Naive B cell (primary cell): ENCODE results near the gene RNF128. TPM values are rescaled to one million over a fixed set of nuclear protein-coding genes. Genes with fewer than 3 reads are reported as not detected.
"Not testable (repeated sequence)": the region's sequence is repeated elsewhere in the genome, so short reads cannot be mapped to it uniquely, and the experiment has no call there.

ENCODE experiments used
- ATAC-seq, 2 donors: fragments of 150-1000 bp; cut with Tn5 transposase; 2 replicates each; pipeline ENCODE4 v1.10.0; 2021; ENCODE audit warnings: low read depth in 2 of 2, mild to moderate bottlenecking in 2 of 2, moderate library complexity in 2 of 2
- DNase-seq: peaks from one replicate; pipeline ENCODE4 v3.0.0; 2022
- H3K27ac Mint-ChIP-seq, 6 donors: one replicate each; pipeline ENCODE4 v1.8.0; 2020 to 2022; ENCODE audit warnings: mild to moderate bottlenecking in 6 of 6, mixed read lengths in 6 of 6, moderate library complexity in 5 of 6, inconsistent platforms in 2 of 6
- H3K27me3 Mint-ChIP-seq, 3 donors: one replicate each; pipeline ENCODE4 v1.8.0; 2021 to 2022; ENCODE audit warnings: mixed read lengths in 3 of 3, mild to moderate bottlenecking in 1 of 3
- H3K36me3 Mint-ChIP-seq, 2 donors: one replicate each; pipeline ENCODE4 v1.8.0; 2020 to 2022; ENCODE audit warnings: mixed read lengths in 2 of 2, inconsistent platforms in 1 of 2, mild to moderate bottlenecking in 1 of 2
- H3K4me1 Mint-ChIP-seq, 3 donors: one replicate each; pipeline ENCODE4 v1.8.0; 2020 to 2022; ENCODE audit warnings: mixed read lengths in 3 of 3, inconsistent platforms in 1 of 3, mild to moderate bottlenecking in 1 of 3, moderate library complexity in 1 of 3
- H3K4me3 Mint-ChIP-seq, 8 donors: one replicate each; pipeline ENCODE4 v1.8.0; 2020 to 2022; ENCODE audit warnings: mild to moderate bottlenecking in 8 of 8, mixed read lengths in 8 of 8, moderate library complexity in 8 of 8, inconsistent platforms in 2 of 8
- H3K9me3 Mint-ChIP-seq, 7 donors: one replicate each; pipeline ENCODE4 v1.8.0; 2020 to 2022; ENCODE audit warnings: mixed read lengths in 7 of 7, mild to moderate bottlenecking in 5 of 7, inconsistent platforms in 2 of 7, moderate library complexity in 1 of 7
- polyA plus RNA-seq, 6 donors: library from polyadenylated mRNA; unstranded; fragments of 300-500 nt; fragmentation: Illumina TruSeq; gene quantifications; one replicate each; pipeline ENCODE4 v1.2.3, GENCODE V29; 2021; ENCODE audit warnings: low read depth in 6 of 6

The RNF128 gene
- polyA plus RNA-seq, 6 donors from 2014 or later: not detected

DNA sequence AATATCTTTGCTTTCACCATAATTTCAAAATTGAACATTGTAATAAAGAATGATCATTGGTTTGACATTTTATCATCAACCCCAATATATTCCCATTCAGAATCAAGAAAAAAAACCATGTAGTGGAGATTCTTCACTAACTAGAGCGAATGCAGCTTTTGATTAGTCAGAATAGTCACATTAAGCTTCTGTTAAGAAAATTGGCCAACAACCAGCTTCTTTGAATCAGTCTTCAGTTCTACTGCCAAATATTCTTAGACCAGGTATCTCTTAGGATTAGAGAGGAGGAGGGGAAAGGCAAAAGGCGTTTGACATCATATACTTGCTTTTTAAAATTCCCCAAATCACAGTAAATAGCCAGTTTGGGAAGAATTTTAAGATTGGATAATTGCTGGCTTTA is 53.8 kb downstream of the RNF128 start:
- H3K36me3 Mint-ChIP-seq: no peaks in the 10 kb centered on the region
- H3K27ac Mint-ChIP-seq: no peak overlapping the region

DNA sequence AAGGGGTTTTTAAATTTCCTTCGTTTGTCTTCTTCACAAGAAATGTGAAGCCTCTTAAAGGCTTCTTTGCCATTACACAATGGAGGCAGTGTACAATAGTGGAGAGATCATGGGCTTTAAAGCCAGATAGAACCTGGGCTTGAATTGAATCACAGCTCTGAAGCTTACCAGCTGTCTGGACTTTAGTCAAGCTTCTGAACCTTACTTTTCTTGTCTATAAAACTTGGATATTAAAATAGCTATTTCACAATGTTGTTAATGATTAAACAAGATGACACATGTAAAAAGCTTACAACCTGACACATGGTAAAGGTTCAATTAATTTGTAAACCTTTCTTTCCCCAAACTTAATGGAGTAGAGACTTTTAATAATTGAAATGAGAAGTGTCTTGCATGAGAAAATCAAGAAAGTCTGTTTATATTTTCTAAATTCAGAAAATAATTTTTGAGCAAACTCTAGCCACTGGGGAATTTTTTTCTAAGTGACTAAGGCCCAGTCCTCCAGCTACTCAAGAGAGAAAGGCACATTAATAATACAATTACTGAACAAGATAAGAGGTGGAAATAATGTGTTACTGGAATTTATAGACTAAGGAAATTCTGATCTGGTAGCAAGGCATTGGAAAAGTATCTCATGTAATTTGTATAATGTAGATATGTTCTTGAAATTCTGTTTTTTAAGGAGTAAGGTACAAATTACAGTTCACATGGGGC is 54.3 kb downstream of the RNF128 start:
- H3K27me3 Mint-ChIP-seq: peaks cover 8 to 36% (median 8%) of the 10 kb centered on the region in 3 donors
- H3K27ac Mint-ChIP-seq: no peak overlapping the region
- no peaks in the 10 kb centered on the region for H3K4me1 Mint-ChIP-seq
- no peak overlapping the region for H3K4me3 Mint-ChIP-seq
- H3K9me3 Mint-ChIP-seq: peaks cover 0 to 5% (median 0%) of the 10 kb centered on the region in 7 donors
- no peaks in the 10 kb centered on the region for H3K36me3 Mint-ChIP-seq
- DNase-seq (no peak), ATAC-seq (no peak)

More for the DNA sequence above, 53.8 kb downstream of the RNF128 start:
- DNase-seq (no peak), ATAC-seq (no peak)
- Mint-ChIP-seq H3K4me1 (no peaks in the 10 kb centered on the region), H3K27me3 (peaks cover 3 to 31% (median 8%) of the 10 kb centered on the region in 3 donors), H3K4me3 (no peak overlapping the region), H3K9me3 (peaks cover 0 to 3% (median 0%) of the 10 kb centered on the region in 7 donors)

- Mint-ChIP-seq H3K4me3 (no peak overlapping the region), H3K36me3 (no peaks in the 10 kb centered on the region), H3K27me3 (peaks cover 8 to 42% (median 12%) of the 10 kb centered on the region in 3 donors), H3K4me1 (no peaks in the 10 kb centered on the region), H3K9me3 (peaks cover 0 to 5% (median 0%) of the 10 kb centered on the region in 7 donors), H3K27ac (no peak overlapping the region)
- no peak for DNase-seq
- ATAC-seq: no peak
These were observed 57.2 kb downstream of the RNF128 start for GRCh38 chrX:106783716-106784115.

DNA sequence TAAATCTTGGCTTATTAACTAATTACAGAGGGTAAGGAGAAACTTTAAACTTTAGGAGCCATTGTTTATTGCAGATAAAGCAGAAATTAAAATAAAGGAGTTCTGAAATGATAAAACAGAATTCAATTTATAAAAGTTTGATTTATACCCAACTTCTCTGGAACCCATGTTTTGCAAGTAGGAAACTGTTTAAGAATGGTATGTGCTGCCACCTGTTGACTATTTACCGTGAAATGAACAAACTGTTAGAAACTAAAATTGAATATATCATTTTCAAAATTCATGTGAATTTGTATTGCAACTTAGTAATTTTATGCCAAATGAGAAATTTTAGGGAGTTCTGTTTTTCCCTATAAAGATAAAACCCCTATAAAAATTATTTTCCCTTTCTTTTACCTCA is 65.0 kb downstream of the RNF128 start:
- Mint-ChIP-seq H3K27me3 (peaks cover 0 to 8% (median 0%) of the 10 kb centered on the region in 3 donors), H3K9me3 (no peaks in the 10 kb centered on the region), H3K27ac (no peak overlapping the region), H3K4me1 (no peaks in the 10 kb centered on the region), H3K4me3 (no peak overlapping the region), H3K36me3 (no peaks in the 10 kb centered on the region)
- ATAC-seq (no peak), DNase-seq (no peak)

- H3K27ac Mint-ChIP-seq: peak overlapping the region in 1 of 6 donors; percentile 73
- peaks cover 15 to 28% (median 15%) of the 10 kb centered on the region in 3 donors for H3K4me1 Mint-ChIP-seq
- peak overlapping the region; percentile 84 to 96 (median 94) for H3K4me3 Mint-ChIP-seq
- H3K27me3 Mint-ChIP-seq: peaks cover 3 to 39% (median 11%) of the 10 kb centered on the region in 3 donors
- peaks cover 0 to 9% of the 10 kb centered on the region in 2 donors for H3K36me3 Mint-ChIP-seq
- DNase-seq (no peak), ATAC-seq (peak in 1 of 2 donors; percentile 8)
- H3K9me3 Mint-ChIP-seq: peaks cover 0 to 4% (median 0%) of the 10 kb centered on the region in 7 donors
These were observed 75.5 kb downstream of the RNF128 start for GRCh38 chrX:106802063-106802387.

DNA sequence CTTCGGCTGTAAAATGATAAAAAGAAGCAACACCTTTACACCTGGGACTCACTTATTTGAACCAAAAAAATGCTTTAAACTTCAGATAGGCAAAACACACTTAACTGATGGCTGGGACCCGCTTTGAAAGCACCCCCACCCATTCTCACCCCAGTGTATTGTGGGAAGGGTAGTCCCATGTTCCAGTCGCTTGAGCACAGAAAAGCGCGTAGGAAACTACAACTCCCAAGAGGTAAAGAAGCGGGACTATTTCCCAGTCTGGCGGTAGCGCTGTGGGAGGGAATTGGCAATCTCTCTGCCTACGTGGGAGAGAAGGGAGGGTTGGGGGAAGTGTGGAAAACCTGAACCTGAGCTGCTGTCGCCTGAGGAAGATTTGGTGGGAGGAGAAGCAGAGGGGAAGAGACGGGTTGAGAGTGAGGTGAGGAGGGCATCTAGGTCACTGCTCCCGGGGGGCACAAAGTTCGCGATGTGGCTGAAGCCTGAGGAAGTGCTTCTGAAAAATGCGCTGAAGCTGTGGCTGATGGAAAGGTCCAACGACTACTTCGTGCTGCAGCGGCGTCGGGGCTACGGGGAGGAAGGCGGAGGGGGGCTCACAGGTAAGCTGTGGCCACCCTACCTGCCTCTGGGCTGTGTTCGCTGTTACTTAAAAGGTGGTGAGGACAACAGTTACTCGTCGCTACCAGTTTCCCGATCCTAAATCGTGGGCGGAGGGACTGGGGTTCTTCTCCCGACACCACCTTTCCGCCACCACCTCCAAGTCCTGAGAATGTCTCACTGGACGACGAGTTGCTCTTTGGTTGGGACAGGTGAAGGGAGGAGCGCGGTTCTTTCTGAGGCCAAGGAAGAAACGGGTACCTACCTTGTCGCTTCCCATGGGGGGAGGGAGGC is 76.1 kb downstream of the RNF128 start, which contains the start of gene TBC1D8B:
Gene TBC1D8B (plus strand): TSS at position 286 of the 888 bp plus-strand sequence. CDS start 181 bp downstream, at position 467.
- H3K9me3 Mint-ChIP-seq: peaks cover 0 to 4% (median 0%) of the 10 kb centered on the region in 7 donors
- ATAC-seq: peak; percentile 71 to 89
- H3K27ac Mint-ChIP-seq: peak within 1 kb of the TSS in 3 of 6 donors; percentile 39 to 93 (median 73)

DNA sequence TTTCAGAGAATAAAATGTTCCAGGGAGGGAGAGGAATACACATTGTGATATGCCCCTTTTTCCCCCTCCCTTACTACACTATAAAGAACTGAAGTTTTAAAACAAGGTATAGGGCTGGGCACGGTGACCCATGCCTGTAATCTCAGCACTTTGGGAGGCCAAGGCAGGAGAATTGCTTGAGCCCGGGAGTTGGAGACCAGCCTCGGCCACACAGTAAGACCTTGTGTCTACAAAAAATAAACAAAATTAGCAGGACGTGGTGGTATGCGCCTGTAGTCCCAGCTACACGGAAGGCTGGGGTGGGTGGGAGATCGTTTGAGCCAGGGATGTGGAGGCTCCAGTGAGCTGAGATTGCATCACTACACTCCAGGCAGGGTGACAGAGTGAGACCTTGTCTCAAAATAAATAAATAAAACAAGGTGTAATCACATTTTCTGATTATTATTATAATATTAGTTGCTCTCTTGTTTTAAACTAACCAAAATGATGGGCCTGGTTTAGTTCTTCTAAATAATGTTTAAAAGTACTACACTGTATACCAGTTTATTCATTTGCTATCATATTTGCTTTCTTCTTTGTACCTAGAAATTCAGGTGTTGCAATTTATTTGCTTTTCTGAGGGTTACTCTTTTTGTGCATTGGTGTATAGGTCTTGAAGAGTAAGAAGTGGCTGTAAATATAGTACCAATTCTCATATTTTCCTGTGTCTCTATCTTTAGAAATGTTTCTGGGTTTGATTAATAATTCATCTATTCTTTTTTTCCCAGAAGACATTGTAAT is 84.8 kb downstream of the RNF128 start:
- no peak for ATAC-seq
- Mint-ChIP-seq H3K27me3 (no peaks in the 10 kb centered on the region), H3K27ac (no peak overlapping the region), H3K4me3 (no peak overlapping the region), H3K36me3 (no peaks in the 10 kb centered on the region), H3K9me3 (peaks cover 0 to 5% (median 0%) of the 10 kb centered on the region in 7 donors), H3K4me1 (no peaks in the 10 kb centered on the region)
- DNase-seq: no peak

More for the DNA sequence above, 76.1 kb downstream of the RNF128 start, which contains the start of gene TBC1D8B:
- Mint-ChIP-seq H3K27me3 (peaks cover 3 to 39% (median 11%) of the 10 kb centered on the region in 3 donors), H3K4me1 (peaks cover 15 to 28% (median 15%) of the 10 kb centered on the region in 3 donors), H3K4me3 (peak within 1 kb of the TSS; percentile 84 to 96 (median 94)), H3K36me3 (peaks cover 0 to 9% of the 10 kb centered on the region in 2 donors)
- DNase-seq: peak; percentile 26

- DNase-seq, H3K27me3 Mint-ChIP-seq, H3K4me1 Mint-ChIP-seq, H3K4me3 Mint-ChIP-seq, H3K27ac Mint-ChIP-seq, H3K9me3 Mint-ChIP-seq, H3K36me3 Mint-ChIP-seq, ATAC-seq: not testable (repeated sequence)
These were observed 86.4 kb downstream of the RNF128 start for GRCh38 chrX:106812930-106813329.

DNA sequence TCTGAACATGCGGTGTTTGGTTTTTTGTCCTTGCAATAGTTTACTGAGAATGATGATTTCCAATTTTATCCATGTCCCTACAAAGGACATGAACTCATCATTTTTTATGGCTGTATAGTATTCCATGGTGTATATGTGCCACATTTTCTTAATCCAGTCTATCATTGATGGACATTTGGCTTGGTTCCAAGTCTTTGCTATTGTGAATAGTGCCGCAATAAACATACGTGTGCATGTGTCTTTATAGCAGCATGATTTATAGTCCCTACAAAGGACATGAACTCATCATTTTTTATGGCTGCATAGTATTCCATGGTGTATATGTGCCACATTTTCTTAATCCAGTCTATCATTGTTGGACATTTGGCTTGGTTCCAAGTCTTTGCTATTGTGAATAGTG is 87.6 kb downstream of the RNF128 start:
- not testable (repeated sequence) for DNase-seq, H3K27ac Mint-ChIP-seq, ATAC-seq, H3K9me3 Mint-ChIP-seq, H3K27me3 Mint-ChIP-seq, H3K4me3 Mint-ChIP-seq, H3K36me3 Mint-ChIP-seq, H3K4me1 Mint-ChIP-seq

Other genes starting within 250 kb of the RNF128 start
- gene RADX, start 114.7 kb upstream of the RNF128 start, polyA plus RNA-seq: 1 to 10 TPM; 2.6 to 6.5 (median 4.2) TPM
- gene TBC1D8B, start 76.0 kb downstream of the RNF128 start, polyA plus RNA-seq: under 1 TPM in 5 of 6 donors, not detected in 1; 0.13 to 0.63 (median 0.30) TPM
- gene RIPPLY1, start 176.6 kb downstream of the RNF128 start, polyA plus RNA-seq: not detected
- not detected for gene CLDN2, start 193.7 kb downstream of the RNF128 start, polyA plus RNA-seq